HG02981 (cell line): ENCODE data around the gene ETV6.
"Not testable (repeated sequence)": the region's sequence is repeated elsewhere in the genome, so short reads cannot be mapped to it uniquely, and the experiment has no call there.

ENCODE experiments used
- ATAC-seq: cut with Tn5 transposase; IDR thresholded peaks from one replicate; pipeline ENCODE4 v1.9.1; 2021; ENCODE audit warnings: mild to moderate bottlenecking, moderate library complexity; ENCODE audit not compliant: unreplicated experiment

The ETV6 gene

DNA sequence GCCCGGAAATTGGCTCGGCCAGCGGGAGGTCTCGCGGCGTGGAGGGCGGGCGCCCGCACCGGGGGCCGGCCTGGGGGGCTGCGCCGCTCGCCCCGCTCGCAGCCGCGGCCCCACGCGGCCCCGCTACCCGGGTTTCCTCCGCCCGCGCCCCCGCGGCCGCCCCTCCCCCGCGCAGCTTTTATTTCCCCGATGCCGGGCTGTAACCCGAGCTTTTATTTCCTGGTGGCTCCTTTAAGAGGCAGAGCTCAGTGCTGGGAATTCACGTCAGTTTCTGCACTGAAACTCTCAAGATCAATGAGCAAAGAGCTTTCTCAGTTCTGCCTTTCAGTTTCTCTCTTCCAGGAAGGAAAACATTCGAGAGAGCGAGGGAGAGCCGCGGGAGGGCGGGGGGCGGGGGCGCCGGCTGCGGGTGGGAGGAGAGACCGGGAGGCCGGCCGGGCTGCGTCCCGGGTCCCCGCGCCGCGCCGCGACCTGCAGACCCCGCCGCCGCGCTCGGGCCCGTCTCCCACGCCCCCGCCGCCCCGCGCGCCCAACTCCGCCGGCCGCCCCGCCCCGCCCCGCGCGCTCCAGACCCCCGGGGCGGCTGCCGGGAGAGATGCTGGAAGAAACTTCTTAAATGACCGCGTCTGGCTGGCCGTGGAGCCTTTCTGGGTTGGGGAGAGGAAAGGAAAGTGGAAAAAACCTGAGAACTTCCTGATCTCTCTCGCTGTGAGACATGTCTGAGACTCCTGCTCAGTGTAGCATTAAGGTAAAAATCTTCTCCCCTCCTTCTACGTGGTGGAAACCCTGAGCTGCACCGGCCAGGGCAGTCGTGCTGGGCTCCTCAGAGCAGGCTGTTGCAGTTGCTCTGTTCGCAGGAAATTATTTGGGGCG, at the start of gene ETV6:
Gene ETV6, plus strand, starts transcription at position 262 of the 873 bp plus-strand sequence. Its CDS starts 454 bp downstream, at position 716.
- peak; percentile 33 for ATAC-seq

DNA sequence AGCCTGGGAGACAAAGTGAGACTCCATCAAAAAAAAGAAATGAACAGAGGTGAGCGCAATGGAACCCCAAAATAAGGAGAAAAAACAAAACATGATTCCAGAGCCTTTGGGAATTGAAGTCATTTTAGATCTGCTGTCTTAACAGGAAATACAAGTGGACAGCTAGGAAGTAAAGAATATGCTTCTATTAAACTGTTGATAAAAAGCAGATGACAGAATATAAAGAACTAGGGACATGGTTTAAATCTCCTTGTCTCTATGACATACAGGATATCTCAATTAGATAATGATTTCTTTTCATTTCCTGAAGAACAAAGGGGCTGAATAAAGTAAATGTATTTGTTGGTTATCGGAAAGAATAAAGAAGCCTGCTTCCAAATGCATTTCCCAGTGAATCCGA, 49.3 kb upstream of the ETV6 start:
- no peak for ATAC-seq

DNA sequence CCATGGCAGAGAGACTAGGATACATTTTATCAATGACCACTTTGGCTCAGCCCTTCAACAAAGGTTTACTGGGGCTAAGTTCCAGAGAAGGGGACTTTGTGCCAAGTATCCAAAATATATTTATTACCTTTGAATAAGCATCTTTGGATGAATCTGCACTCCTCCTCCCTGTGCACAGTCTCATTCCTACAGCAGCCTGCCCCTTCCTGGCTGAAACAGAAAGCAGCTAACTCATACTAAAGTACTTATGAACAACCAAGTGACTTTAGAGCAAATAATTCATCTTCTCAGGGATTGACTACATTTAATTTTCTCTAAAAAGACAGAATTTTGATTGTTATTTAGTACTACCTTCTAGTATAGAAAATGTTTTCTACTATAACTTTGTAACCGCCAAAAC, 47.8 kb upstream of the ETV6 start:
- ATAC-seq = no peak

DNA sequence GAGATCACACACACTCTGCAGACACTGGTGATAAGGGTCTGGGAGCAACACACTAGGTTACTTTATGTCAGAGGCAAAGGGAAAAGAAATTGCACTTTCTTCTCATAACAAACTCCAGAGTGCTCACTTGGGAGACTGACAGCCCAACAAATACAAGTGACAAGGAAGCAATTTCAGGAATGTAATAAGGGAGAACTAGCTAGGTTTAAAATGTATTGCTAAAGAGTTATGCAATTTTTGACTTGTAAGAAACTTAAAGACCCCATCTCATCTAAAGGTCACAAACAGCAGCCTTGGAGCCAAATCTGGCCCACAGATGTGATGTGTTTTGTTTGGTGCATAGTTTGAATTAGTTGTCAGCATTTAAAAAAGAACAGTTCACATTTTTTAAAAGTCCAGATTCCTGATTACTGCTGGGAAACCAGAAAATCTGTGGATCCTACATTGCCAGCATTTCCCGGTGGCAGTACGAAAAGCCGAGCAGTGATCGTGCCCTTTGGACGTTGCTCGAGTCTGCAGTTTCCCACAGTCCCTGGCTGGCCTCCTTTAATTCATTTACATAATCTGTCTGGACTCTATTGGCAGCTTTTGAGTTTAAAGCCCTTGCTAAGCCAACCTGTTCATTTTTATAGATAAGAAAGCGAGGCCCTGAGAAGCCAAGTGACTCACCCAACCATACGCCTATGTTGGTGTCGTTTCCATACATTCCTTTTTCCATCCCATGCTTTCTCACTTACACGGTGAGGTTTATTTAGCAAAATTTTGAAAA, 42.0 kb upstream of the ETV6 start:
- ATAC-seq = no peak

DNA sequence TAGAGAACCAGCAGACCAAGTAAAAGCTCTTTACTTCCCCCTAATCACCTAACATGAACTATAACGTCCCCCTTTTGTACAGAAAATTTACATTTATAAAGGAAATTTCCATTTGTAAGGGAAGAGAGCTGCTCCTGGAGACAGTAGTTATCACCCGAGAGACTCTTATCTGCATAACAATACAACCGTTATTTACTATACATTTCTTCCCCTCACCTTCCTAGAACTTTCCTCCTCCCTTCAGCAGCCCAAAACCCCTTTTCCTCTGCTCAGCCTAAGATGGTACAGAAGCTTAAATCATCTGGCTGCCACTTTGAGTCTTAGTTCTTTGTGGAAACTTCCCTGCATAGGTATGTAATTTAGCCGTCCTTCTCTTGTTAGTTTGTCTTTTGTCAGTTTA, 40.4 kb upstream of the ETV6 start:
- ATAC-seq = no peak

DNA sequence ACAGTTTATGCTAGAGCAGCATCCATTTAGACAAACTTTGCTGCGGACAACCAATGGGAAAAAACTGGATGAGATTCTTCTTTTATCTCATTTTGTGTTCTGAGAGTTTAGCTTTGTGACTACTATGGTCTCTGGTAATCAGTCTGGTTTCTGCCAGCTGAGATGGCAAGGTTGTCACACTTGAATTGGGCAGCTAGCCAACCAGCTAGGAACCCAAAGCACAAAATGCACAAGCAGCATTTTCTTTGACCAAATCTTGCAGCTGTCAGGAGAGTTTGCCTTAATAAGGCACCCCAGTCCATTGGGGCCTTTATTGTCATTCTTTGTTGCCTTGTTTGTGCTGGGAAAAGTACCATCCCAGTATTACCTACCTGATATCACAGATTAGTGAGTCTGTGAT, 34.0 kb upstream of the ETV6 start:
- no peak for ATAC-seq

DNA sequence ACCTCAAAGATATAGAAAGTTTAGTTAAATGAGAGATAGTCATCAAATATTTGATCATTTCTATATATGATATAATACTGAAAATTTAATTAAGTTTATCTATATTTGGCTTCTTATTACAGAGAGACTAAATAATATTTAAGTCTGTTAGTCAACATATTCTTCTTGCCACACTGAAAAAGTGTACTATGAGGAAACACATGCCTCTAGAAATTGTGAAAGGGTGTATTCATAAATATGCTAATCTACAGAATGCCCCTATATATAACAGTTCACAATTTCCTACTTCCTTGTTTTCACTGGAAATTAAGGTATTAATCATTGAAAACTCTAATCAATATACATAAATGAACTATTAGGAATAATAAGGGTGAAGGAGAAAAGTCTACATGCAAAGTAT, 31.4 kb upstream of the ETV6 start:
- no peak for ATAC-seq

DNA sequence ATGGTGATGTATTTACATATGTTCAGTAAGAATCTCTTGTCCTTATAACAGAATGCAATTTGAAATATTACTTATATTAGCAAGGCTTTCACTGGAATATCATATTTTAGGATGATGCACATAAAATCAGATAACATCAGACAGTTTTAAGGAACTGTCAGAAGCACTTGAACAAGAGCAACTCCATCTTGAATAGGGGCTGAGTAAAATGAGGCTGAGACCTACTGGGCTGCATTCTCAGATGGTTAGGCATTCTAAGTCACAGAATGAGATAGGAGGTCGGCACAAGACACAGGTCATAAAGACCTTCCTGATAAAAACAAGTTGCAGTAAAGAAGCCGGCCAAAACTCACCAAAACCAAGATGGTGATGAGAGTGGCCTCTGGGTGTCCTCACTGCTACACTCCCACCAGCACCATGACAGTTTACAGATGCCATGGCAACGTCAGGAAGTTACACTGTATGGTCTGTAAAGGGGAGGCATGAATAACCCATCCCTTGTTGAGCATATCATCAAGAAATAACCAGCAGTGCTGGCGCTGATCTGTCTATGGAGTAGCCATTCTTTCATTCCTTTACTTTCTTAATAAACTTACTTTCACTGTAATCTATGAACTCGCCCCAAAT, 27.6 kb upstream of the ETV6 start:
- ATAC-seq = no peak

DNA sequence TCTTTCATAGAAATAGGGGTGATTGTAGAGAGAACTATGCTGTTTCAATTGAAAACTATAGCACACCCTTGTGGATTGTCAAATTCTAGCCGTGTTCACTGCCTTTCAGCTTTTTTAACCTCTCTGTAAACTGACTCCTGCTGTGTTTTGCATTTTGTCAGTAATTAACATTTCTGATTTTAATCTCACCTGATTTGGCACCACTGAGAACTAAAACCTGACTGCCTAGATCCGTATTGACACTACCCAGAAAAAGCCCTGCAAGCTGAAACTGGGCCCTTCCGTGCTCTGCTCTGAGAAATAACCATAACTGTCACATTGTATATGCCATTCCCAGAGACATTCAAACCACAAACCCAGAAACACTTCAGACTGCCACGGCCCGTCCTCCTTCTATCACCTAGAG, 26.6 kb upstream of the ETV6 start:
- ATAC-seq = no peak

DNA sequence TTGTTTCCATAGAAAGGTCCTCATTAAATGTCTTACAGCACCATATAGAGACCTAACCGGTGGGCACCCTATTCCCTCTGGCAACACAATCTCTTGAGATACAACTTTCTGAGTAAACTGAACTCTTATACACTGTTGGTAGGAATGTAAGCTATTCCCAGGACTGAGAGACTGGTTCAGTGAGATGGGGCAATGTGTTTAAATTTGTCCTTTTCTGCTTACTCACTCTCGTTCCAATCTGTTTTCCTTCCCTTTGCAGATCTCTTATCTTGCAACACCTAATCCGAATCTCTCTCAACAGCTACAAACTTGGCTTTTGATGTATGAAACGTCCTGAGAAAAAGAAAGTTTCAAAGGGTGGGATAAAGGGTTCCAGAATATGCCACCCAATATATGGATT, 26.1 kb upstream of the ETV6 start:
- ATAC-seq = no peak

DNA sequence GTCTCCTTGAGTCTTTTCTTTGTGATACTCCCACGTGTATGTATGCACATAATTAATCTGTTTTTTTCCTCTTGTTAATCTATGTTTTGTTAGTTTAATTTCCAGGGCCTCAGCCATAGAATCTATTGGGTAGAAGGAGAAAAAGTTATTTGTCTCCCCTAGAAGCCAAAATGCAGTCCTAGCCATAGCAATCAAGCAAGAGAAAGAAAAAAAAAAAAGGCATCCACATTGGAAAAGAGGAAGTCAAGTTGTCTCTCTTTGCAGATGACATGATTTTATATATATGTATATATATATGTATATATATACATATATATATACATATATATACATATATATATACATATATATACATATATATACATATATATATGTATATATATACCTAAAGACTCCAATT, 25.4 kb upstream of the ETV6 start:
- no peak for ATAC-seq

DNA sequence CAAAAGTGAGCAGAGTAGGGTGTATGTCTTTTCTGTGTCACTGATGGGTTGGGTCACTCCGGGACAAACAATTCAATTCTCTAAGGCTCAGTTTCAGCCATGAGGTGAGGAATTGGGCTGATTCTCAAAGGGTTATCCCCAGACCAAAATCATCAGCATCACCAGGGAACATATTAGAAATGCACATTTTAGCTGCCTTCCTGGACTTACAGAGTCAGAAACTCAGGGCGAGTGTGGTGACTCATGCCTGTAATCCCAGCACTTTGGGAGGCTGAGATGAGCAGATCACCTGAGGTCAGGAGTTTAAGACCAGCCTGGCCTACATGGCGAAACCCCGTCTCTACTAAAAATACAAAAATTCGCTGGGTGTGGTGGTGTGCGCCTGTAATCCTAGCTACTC, 21.8 kb upstream of the ETV6 start:
- not testable (repeated sequence) for ATAC-seq

DNA sequence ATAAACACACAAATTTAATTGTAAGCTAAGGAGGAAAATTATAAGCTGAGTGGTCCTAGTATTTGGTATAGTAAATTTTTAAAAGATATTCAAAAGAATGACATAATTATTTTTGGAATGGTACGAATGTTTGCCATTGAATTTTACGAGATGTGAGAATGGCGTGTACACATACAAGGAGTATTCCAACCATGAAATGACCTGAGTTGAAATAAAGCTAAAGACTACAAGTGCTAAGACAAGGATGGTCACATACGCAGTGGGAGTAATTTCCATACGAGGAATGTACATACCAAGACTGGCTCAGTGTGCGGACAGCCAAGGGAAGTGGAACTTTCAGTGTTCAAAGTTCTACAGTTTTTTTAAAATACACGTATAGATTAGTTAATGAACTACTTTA, 21.1 kb upstream of the ETV6 start:
- no peak for ATAC-seq

DNA sequence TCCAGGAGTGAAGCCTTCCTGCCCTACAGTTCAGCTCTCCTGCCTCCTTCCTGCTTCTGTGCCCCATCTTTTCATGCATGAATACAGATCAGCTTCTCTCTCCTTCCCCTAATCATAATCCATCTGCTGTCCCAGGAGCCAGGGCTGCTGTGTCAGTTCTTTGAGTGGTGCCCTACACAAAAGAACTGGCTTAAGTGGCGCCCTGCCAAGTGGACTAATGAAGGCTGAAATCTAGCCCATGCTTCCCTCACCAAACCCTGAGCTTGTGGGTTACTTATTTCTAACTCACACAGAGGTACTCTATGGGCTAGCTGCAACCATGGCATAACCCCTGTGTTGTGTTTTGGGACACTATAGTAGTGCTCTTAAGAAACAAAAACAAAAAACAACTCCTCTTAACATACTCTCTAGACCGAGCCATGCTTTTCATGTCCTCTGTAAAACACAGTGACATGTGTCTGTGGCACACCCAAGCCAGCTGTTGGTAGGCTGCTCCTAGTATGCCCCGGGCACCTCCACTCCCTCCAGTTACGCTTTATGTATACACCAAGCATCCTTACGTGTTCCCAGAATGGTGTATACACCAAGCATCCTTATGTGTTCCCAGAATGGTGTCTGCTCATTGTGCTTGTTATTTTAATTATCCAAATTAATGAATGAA, 19.3 kb upstream of the ETV6 start:
- no peak for ATAC-seq

DNA sequence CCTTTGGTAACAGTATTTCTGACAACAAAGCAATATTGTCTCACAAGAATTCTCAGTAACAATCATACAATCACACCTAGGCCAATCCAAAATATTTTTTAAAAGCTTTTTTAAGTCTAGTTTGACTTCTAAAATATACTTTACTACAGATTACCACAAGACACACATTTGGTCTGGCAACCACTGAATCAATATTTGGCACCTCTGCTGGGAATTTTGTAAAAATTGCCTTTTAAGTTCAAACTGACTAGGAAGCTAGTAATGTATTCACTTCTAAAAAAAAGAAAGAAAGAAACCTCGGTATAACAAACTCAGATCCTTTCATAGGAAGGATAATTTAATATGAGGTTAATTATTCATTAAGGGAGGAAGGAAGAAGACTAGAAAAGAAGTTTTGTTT, 18.2 kb upstream of the ETV6 start:
- ATAC-seq = no peak

DNA sequence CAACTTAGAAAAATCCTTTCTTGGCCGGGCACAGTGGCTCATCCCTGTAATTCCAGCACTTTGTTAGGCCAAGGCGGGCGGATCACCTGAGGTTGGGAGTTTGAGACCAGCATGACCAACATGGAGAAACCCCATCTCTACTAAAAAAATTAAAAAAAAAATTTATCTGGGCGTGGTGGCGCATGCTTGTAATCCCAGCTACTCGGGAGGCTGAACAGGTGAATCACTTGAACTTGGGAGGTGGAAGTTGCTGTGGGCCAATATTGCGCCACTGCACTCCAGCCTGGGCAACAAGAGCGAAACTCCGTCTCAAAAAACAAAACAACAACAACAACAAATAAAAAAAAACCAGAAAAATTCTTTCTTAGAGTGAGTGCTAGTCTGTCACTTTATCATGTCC, 17.6 kb upstream of the ETV6 start:
- not testable (repeated sequence) for ATAC-seq

DNA sequence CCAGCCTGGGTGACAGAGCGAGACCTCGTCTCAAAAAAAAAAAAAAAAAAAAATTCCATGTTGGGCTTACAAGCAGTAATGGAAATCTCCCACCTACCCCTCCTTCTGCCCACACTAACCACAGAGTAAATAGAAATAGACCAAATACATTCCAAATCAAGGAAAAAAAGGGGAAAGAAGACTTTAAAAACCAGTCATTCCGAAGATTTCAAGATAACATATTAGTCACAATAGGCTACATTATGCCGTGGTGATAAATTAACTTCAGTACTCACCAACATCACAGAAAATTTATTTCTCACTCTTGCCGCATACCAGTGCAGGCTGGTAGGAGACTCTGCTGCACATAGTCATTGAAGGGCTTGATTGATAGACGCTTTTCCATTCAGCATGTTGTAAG, 15.5 kb upstream of the ETV6 start:
- ATAC-seq = no peak

DNA sequence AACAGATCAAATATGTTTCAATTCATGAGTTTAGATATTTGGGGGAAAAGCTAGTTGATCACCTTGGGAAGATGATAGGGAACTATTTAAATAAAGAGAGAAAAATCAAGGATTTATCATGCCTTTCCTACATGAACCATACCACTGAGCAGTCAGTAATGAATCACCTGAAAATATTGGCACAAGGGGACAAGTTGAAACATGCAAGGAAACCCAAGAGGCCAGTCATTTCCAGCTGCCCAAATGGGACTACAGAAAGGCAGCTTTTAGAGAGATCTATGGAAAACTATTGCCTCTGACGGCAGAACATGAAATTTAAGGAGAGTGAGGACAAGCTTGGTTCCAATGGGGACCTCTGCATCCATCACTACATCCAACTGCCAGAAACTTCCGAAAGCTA, 14.1 kb upstream of the ETV6 start:
- ATAC-seq = no peak

DNA sequence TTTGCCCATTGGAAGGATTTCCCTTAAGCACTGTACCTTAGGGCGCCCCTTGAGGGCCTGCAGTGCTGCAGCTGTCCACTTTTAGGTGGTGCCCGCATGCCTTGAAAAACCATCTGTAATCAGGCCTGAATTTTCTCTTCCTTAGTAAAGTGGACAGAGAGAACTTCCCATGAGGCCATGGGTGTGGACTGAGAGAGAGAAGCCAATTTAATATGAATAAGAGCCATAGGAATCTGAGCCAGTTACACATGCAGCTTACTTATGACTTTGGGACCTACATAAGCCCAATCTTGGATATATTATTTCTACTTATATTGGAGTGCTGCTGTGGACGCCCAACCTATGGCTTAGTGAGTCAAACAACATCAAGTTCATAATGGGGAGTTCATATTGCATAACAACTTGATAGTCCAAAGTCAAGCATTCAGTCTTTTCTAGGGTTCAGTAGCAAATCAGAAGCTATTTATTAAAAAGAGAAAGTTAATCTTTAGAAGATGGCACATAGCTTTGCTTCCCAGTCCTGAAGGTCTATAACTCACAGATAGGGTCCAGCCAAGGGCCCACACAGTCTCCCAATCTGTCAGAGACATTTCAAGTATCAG, 11.1 kb upstream of the ETV6 start:
- no peak for ATAC-seq

DNA sequence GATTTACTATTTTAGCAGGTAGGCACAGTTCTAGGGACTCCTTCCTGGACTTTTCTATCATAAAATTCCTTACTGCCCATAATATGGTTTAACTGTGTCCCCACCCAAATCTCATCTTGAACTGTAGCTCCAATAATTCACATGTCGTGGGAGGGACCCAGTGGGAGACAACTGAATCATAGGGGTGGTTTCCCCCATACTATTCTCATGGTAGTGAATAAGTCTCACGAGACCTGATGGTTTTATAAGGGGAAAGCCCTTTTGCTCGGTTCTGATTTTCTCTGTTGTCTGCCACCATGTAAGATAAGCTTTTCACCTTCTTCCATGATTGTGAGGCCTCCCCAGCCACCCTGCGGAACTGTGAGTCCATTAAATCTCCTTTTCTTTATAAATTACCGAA, 10.0 kb upstream of the ETV6 start:
- no peak for ATAC-seq

DNA sequence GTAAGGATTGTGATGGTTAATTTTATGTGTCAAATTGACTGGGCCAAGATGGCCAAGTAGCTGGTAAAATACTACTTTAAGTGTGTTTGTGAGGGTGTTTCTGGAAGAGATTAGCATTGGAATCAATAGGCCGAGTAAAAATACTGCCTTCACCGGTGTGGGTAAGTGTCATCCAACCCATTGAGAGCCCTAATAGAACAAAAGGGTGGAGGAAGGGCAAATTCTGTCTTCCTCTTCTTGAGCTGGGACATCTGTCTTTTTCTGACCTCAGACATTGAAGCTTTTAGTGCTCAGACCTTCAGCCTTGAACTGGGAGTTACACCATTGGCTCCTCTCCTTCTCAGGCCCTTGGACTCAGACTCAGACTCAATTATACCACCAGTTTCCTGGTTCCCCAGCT, 8.0 kb upstream of the ETV6 start:
- no peak for ATAC-seq
